ENCODE data around the gene RPF1. TPM values are rescaled to one million over a fixed set of nuclear protein-coding genes. Genes with fewer than 3 reads are reported as not detected.

RPF1 gene
- total RNA-seq, 2 donors from 2014 or later: 31.6 to 34.0 TPM

DNA sequence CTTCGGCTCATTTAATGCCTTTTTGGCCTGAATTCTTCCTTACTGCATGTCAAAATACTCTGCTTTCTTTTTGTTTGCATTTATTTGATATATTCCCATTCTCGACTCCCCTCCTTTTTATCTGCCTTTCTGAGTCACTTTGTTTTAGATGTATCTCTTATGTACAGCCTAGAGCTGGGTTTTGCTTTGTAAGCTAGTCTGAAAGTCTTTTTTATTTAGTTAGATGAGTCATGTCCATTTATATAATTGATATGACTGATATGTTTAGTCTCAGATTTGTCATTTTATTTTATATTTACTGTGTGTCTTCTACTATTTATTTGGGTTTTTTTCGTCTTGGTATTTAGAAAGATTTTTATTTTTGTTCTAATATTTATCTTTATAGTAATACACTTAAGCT is 60.9 kb downstream of the RPF1 start:
- Histone ChIP-seq H3K27me3 (ENCODE audit: control insufficient read depth, insufficient read depth, low read length, poor library complexity, severe bottlenecking) (no peaks in the 10 kb centered on the region), H3K36me3 (ENCODE audit: control insufficient read depth, insufficient read depth, low read length) (no peaks in the 10 kb centered on the region), H3K9me3 (ENCODE audit: control insufficient read depth, low read length) (no peaks in the 10 kb centered on the region), H3K27ac (ENCODE audit: low read depth, low read length) (no peak overlapping the region), H3K4me1 (ENCODE audit: control insufficient read depth, insufficient read depth, low read length) (no peaks in the 10 kb centered on the region), H3K9ac (ENCODE audit: extremely low read depth, low read length, poor library complexity, severe bottlenecking) (no peak overlapping the region), H3K4me3 (ENCODE audit: low read length) (no peak overlapping the region)
- no peak for DNase-seq
- Mint-ChIP-seq H3K4me1 (no peaks in the 10 kb centered on the region), H3K36me3 (ENCODE audit: low read depth) (peaks cover 7% of the 10 kb centered on the region), H3K4me3 (no peak overlapping the region), H3K27ac (no peak overlapping the region), H3K27me3 (ENCODE audit: insufficient read depth) (no peaks in the 10 kb centered on the region), H3K9me3 (no peaks in the 10 kb centered on the region)
- TF ChIP-seq, protein P1, sequence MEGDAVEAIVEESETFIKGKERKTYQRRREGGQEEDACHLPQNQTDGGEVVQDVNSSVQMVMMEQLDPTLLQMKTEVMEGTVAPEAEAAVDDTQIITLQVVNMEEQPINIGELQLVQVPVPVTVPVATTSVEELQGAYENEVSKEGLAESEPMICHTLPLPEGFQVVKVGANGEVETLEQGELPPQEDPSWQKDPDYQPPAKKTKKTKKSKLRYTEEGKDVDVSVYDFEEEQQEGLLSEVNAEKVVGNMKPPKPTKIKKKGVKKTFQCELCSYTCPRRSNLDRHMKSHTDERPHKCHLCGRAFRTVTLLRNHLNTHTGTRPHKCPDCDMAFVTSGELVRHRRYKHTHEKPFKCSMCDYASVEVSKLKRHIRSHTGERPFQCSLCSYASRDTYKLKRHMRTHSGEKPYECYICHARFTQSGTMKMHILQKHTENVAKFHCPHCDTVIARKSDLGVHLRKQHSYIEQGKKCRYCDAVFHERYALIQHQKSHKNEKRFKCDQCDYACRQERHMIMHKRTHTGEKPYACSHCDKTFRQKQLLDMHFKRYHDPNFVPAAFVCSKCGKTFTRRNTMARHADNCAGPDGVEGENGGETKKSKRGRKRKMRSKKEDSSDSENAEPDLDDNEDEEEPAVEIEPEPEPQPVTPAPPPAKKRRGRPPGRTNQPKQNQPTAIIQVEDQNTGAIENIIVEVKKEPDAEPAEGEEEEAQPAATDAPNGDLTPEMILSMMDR (conservative IDR thresholded peaks at IDR 0.05): no peak
- 98 to 100% methylated on average over 1 to 2 of the region's 3 CpGs for WGBS, 2 experiments (ENCODE audit: insufficient coverage in 1 of 2, insufficient read length in 1 of 2)

DNA sequence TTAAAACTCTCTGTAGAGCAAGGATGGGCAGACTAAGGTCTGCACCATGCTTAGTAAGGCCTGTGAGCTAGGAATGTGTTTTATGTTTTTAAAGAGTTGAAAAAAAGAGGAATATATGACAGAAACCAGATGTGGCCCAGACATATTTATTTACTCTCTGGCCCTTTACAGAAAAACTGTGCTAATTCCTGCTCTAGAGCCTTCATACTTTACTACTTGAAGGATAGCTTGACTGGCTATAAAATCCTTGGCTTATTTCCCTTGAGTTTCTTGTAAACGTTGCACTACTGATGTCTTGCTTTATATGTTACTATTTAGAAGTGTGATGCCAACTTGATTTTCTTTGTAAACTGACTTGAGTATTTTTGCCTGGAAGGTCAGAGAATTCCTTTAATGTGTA is 61.7 kb downstream of the RPF1 start:
- H3K4me3 ChIP-seq (ENCODE audit: low read length): no peak overlapping the region
- H3K27ac Mint-ChIP-seq: no peak overlapping the region
- peaks cover 7% of the 10 kb centered on the region for H3K36me3 Mint-ChIP-seq (ENCODE audit: low read depth)
- H3K27ac ChIP-seq (ENCODE audit: low read depth, low read length): no peak overlapping the region
- H3K4me3 Mint-ChIP-seq: no peak overlapping the region
- no peaks in the 10 kb centered on the region for H3K27me3 Mint-ChIP-seq (ENCODE audit: insufficient read depth)
- H3K36me3 ChIP-seq (ENCODE audit: control insufficient read depth, insufficient read depth, low read length): no peaks in the 10 kb centered on the region
- no peaks in the 10 kb centered on the region for H3K9me3 ChIP-seq (ENCODE audit: control insufficient read depth, low read length)
- no peak for DNase-seq
- no peak overlapping the region for H3K9ac ChIP-seq (ENCODE audit: extremely low read depth, low read length, poor library complexity, severe bottlenecking)
- TF ChIP-seq, protein P1 (conservative IDR thresholded peaks at IDR 0.05): no peak
- no peaks in the 10 kb centered on the region for H3K9me3 Mint-ChIP-seq
- no peaks in the 10 kb centered on the region for H3K4me1 Mint-ChIP-seq
- WGBS, 2 experiments (ENCODE audit: insufficient coverage in 1 of 2, insufficient read length in 1 of 2): 76 to 100% methylated on average over 1 of the region's 1 CpG
- H3K4me1 ChIP-seq (ENCODE audit: control insufficient read depth, insufficient read depth, low read length): no peaks in the 10 kb centered on the region
- no peaks in the 10 kb centered on the region for H3K27me3 ChIP-seq (ENCODE audit: control insufficient read depth, insufficient read depth, low read length, poor library complexity, severe bottlenecking)

DNA sequence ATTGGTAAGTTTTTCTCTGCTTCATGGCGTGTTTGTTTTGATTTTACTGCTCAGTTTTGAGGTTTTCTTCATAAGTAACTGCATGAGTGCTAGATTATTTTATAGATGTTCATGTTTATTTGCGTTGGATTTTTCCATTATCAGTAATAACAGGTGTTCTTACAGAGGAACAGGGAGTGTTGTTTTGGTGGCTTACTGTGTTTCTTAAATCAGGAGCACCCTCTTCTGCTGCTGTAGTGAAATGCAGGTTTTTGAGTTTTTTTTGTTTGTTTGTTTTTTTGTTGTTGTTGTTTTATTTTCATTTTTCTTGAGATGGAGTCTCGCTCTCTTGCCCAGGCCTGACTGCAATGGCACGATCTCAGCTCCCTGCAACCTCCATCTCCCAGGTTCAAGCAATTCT is 62.6 kb downstream of the RPF1 start:
- H3K36me3 Mint-ChIP-seq (ENCODE audit: low read depth): peaks cover 7% of the 10 kb centered on the region
- Histone ChIP-seq H3K4me3 (ENCODE audit: low read length) (no peak overlapping the region), H3K27me3 (ENCODE audit: control insufficient read depth, insufficient read depth, low read length, poor library complexity, severe bottlenecking) (no peaks in the 10 kb centered on the region), H3K36me3 (ENCODE audit: control insufficient read depth, insufficient read depth, low read length) (no peaks in the 10 kb centered on the region), H3K27ac (ENCODE audit: low read depth, low read length) (no peak overlapping the region), H3K4me1 (ENCODE audit: control insufficient read depth, insufficient read depth, low read length) (no peaks in the 10 kb centered on the region), H3K9me3 (ENCODE audit: control insufficient read depth, low read length) (no peaks in the 10 kb centered on the region), H3K9ac (ENCODE audit: extremely low read depth, low read length, poor library complexity, severe bottlenecking) (no peak overlapping the region)
- TF ChIP-seq, protein P1 (conservative IDR thresholded peaks at IDR 0.05): peak; percentile 61
- H3K4me1 Mint-ChIP-seq: no peaks in the 10 kb centered on the region
- WGBS, 2 experiments (ENCODE audit: insufficient coverage in 1 of 2, insufficient read length in 1 of 2): 79 to 93% methylated on average over 3 to 4 of the region's 4 CpGs
- no peaks in the 10 kb centered on the region for H3K27me3 Mint-ChIP-seq (ENCODE audit: insufficient read depth)
- H3K9me3 Mint-ChIP-seq: no peaks in the 10 kb centered on the region
- H3K27ac Mint-ChIP-seq: no peak overlapping the region
- H3K4me3 Mint-ChIP-seq: no peak overlapping the region
- DNase-seq: no peak

Other genes starting within 250 kb of the RPF1 start
- 1 to 10 TPM; 1.8 to 2.5 TPM for gene SAMD13, start 177.6 kb upstream of the RPF1 start, total RNA-seq
- gene DNASE2B, start 80.8 kb upstream of the RPF1 start, total RNA-seq: not detected
- 1 to 10 TPM in 1 of 2 donors, under 1 TPM in 1; 0.55 to 1.6 TPM for gene SPATA1, start 27.1 kb downstream of the RPF1 start, total RNA-seq
- gene GNG5, start 27.3 kb downstream of the RPF1 start, total RNA-seq: 100 to 1,000 TPM; 124 to 144 TPM
- 10 to 100 TPM; 12.3 to 19.6 TPM for gene CTBS, start 95.2 kb downstream of the RPF1 start, total RNA-seq
- gene SSX2IP, start 211.2 kb downstream of the RPF1 start, total RNA-seq: 10 to 100 TPM; 16.6 to 21.8 TPM

All from endodermal cell (in vitro differentiated cells).